ENCODE data around the gene MYCBP2. TPM values are rescaled to one million over a fixed set of nuclear protein-coding genes. Genes with fewer than 3 reads are reported as not detected.

Gene MYCBP2
- polyA plus RNA-seq, 2 of the 4 experiments (the other 2 are of a cell fraction), result 15.8 to 37.8 TPM

GRCh38 chr13:77310161-77310560, 16.7 kb downstream of the MYCBP2 start:
- Histone ChIP-seq H3K27ac (no peak overlapping the region), H3K9me3 (no peaks in the 10 kb centered on the region), H3K4me2 (no peak overlapping the region), H3K4me1 (peaks cover 48% of the 10 kb centered on the region), H3K4me3 (no peak overlapping the region)
- DNase-seq (ENCODE audit: low read depth in 1 of 2, low spot score in 1 of 2) (no peak), ATAC-seq (no peak), FAIRE-seq (no peak)
- ChIA-PET POLR2A (no interaction called here), CTCF (no interaction called here)
- TF ChIP-seq TP53 (CRISPR knock-in tag; IDR thresholded peaks at IDR 0.05) (no peak), KDM5A (IDR thresholded peaks at IDR 0.05) (no peak), HOXB13 (CRISPR knock-in tag; IDR thresholded peaks at IDR 0.05; ENCODE audit: low read depth) (no peak), HES2 (IDR thresholded peaks at IDR 0.05) (no peak), RFX5 (IDR thresholded peaks at IDR 0.05) (no peak), E2F6 (IDR thresholded peaks at IDR 0.05; ENCODE audit: borderline replicate concordance, low read depth) (no peak), CBX2 (IDR thresholded peaks at IDR 0.05; ENCODE audit: borderline replicate concordance, low read depth) (no peak), EP300 (IDR thresholded peaks at IDR 0.05) (no peak), MAFK (IDR thresholded peaks at IDR 0.05; ENCODE audit: partially characterized antibody) (no peak), MAX (IDR thresholded peaks at IDR 0.05) (no peak), HEYL (CRISPR knock-in tag; IDR thresholded peaks at IDR 0.05) (no peak), SREBF2 (IDR thresholded peaks at IDR 0.05) (no peak), ESRRA (IDR thresholded peaks at IDR 0.05; ENCODE audit: borderline replicate concordance, low read length) (no peak), FOSB (CRISPR knock-in tag; IDR thresholded peaks at IDR 0.05) (no peak), PHF8 (IDR thresholded peaks at IDR 0.05; ENCODE audit: borderline replicate concordance, low read depth) (no peak), FOSL2 (IDR thresholded peaks at IDR 0.05) (no peak), FOSL2 (CRISPR knock-in tag; IDR thresholded peaks at IDR 0.05) (no peak)
- 71% methylated on average over 2 of the region's 2 CpGs for WGBS (ENCODE audit: missing lambda C conversion rate)

GRCh38 chr13:77309254-77309653, 17.6 kb downstream of the MYCBP2 start:
- ChIA-PET CTCF (no interaction called here), POLR2A (no interaction called here)
- 88% methylated on average over 2 of the region's 2 CpGs for WGBS (ENCODE audit: missing lambda C conversion rate)
- peaks cover 46% of the 10 kb centered on the region for H3K4me1 ChIP-seq
- no peak for TF ChIP-seq POLR2A (IDR thresholded peaks at IDR 0.05; ENCODE audit: low read length)
- TF ChIP-seq HDAC2 (IDR thresholded peaks at IDR 0.05), result no peak
- no peak for TF ChIP-seq ZC3H11A (IDR thresholded peaks at IDR 0.05)
- TF ChIP-seq HOXB5 (CRISPR knock-in tag; IDR thresholded peaks at IDR 0.05), result no peak
- no peak for TF ChIP-seq RARB (CRISPR knock-in tag; IDR thresholded peaks at IDR 0.05)
- TF ChIP-seq JUNB (IDR thresholded peaks at IDR 0.05), result no peak
- TF ChIP-seq TP53 (CRISPR knock-in tag; IDR thresholded peaks at IDR 0.05), result no peak
- no peak for TF ChIP-seq MAFK (IDR thresholded peaks at IDR 0.05; ENCODE audit: partially characterized antibody)
- no peak for TF ChIP-seq MAX (IDR thresholded peaks at IDR 0.05)
- no peak for TF ChIP-seq BHLHE40 (IDR thresholded peaks at IDR 0.05; ENCODE audit: low read depth, low read length)
- TF ChIP-seq, protein P1, sequence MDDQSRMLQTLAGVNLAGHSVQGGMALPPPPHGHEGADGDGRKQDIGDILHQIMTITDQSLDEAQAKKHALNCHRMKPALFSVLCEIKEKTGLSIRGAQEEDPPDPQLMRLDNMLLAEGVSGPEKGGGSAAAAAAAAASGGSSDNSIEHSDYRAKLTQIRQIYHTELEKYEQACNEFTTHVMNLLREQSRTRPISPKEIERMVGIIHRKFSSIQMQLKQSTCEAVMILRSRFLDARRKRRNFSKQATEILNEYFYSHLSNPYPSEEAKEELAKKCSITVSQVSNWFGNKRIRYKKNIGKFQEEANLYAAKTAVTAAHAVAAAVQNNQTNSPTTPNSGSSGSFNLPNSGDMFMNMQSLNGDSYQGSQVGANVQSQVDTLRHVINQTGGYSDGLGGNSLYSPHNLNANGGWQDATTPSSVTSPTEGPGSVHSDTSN (IDR thresholded peaks at IDR 0.05), result no peak
- no peak for TF ChIP-seq RFX5 (IDR thresholded peaks at IDR 0.05)
- no peak for TF ChIP-seq ZNF302 (CRISPR knock-in tag; IDR thresholded peaks at IDR 0.05)
- TF ChIP-seq HEYL (CRISPR knock-in tag; IDR thresholded peaks at IDR 0.05), result no peak
- no peak for TF ChIP-seq SREBF2 (IDR thresholded peaks at IDR 0.05)
- TF ChIP-seq FOSB (CRISPR knock-in tag; IDR thresholded peaks at IDR 0.05), result no peak
- DNase-seq (ENCODE audit: low read depth in 1 of 2, low spot score in 1 of 2) (no peak), ATAC-seq (no peak), FAIRE-seq (no peak)
- H3K27ac ChIP-seq, result no peak overlapping the region
- no peaks in the 10 kb centered on the region for H3K9me3 ChIP-seq
- H3K4me2 ChIP-seq, result no peak overlapping the region
- H3K4me3 ChIP-seq, result no peak overlapping the region
